Right atrium auricular region (tissue), 2 donors: ENCODE measurements around the gene RBMXL3. TPM values are rescaled to one million over a fixed set of nuclear protein-coding genes. Genes with fewer than 3 reads are reported as not detected.

ENCODE experiments used
- DNase-seq: peaks from one replicate; pipeline ENCODE4 v3.0.0-alpha.2; 2019; ENCODE audit warnings: low spot score
- H3K27ac ChIP-seq, 2 donors: fragments of 200-600 bp; sonication (generic); 1 replicate in 1 of 2; 2 replicates in 1 of 2; pipeline ENCODE4 v1.5.1; 2016 to 2019
- H3K27me3 ChIP-seq, 2 donors: fragments of 200-600 bp; sonication (generic); one replicate each; pipeline versions ENCODE4 v1.5.1 to v1.6.0; 2017 to 2019
- H3K36me3 ChIP-seq: fragments of 200-600 bp; sonication (generic); one replicate; pipeline ENCODE4 v1.5.1; 2016
- H3K4me1 ChIP-seq, 2 donors: fragments of 200-600 bp; sonication (generic); one replicate each; pipeline versions ENCODE4 v1.5.1 to v1.6.0; 2017 to 2019
- H3K4me3 ChIP-seq, 2 donors: fragments of 200-600 bp; sonication (generic); 1 replicate in 1 of 2; 2 replicates in 1 of 2; pipeline ENCODE4 v1.5.1; 2017 to 2019; ENCODE audit warnings: mild to moderate bottlenecking in 1 of 2, moderate library complexity in 1 of 2
- H3K9me3 ChIP-seq, 2 donors: fragments of 200-600 bp; sonication (generic); one replicate each; pipeline ENCODE4 v1.5.1; 2019
- CTCF ChIP-seq, 2 donors: fragments of 200-600 bp; sonication (generic); IDR thresholded peaks; one replicate each; pipeline ENCODE4 v1.5.1; 2019; ENCODE audit warnings: antibody characterized with exemption in 2 of 2
- total RNA-seq, 2 donors: library from RNA; depleted of rRNA; stranded (reverse); fragments of >200 nt; gene quantifications; one replicate each; pipeline ENCODE4 v1.1.0, GENCODE V29; 2016

The RBMXL3 gene
- total RNA-seq, 2 donors from 2014 or later = not detected

GRCh38 chrX:115237056-115237455 lies 47.8 kb downstream of the RBMXL3 start:
- H3K27me3 ChIP-seq = no peaks in the 10 kb centered on the region
- no peak for DNase-seq
- H3K4me3 ChIP-seq = no peak overlapping the region
- no peak for TF ChIP-seq CTCF (IDR thresholded peaks at IDR 0.05)
- H3K9me3 ChIP-seq = no peaks in the 10 kb centered on the region
- H3K27ac ChIP-seq = no peak overlapping the region
- no peaks in the 10 kb centered on the region for H3K4me1 ChIP-seq
- no peaks in the 10 kb centered on the region for H3K36me3 ChIP-seq

Other genes starting within 250 kb of the RBMXL3 start
- under 1 TPM; 0.44 to 0.47 TPM for gene IL13RA2, start 171.8 kb upstream of the RBMXL3 start, total RNA-seq
- gene LRCH2, start 44.7 kb downstream of the RBMXL3 start, total RNA-seq = 1 to 10 TPM; 4.9 to 6.0 TPM
- gene LUZP4, start 100.3 kb downstream of the RBMXL3 start, total RNA-seq = not detected